Cardiac muscle cell (in vitro differentiated cells and primary cell): Measurements from ENCODE around the gene LEFTY2. TPM values are rescaled to one million over a fixed set of nuclear protein-coding genes. Genes with fewer than 3 reads are reported as not detected.

Experiments used
- DNase-seq, 2 donors: peaks; one replicate each; pipeline versions ENCODE4 v3.0.0 to v3.0.0-alpha.2; 2010 to 2017; ENCODE audit warnings: low read depth in 1 of 2, low spot score in 1 of 2
- H3K27ac ChIP-seq: fragments of 200-600 bp; sonication (generic); 2 replicates; pipeline ENCODE4 v1.5.1; 2016
- H3K27me3 ChIP-seq: fragments of 200-600 bp; sonication (generic); 2 replicates; pipeline ENCODE4 v1.6.0; 2016; ENCODE audit warnings: control low read depth
- H3K36me3 ChIP-seq: fragments of 200-600 bp; sonication (generic); 2 replicates; pipeline ENCODE4 v1.5.1; 2016; ENCODE audit warnings: control low read depth
- H3K4me1 ChIP-seq: fragments of 200-600 bp; sonication (generic); 2 replicates; pipeline ENCODE4 v1.8.1; 2017; ENCODE audit warnings: low read depth, mild to moderate bottlenecking, mixed run types
- H3K4me3 ChIP-seq: fragments of 200-600 bp; sonication (generic); 2 replicates; pipeline ENCODE4 v1.5.1; 2016; ENCODE audit warnings: mild to moderate bottlenecking
- H3K9me3 ChIP-seq: fragments of 200-600 bp; sonication (generic); 2 replicates; pipeline ENCODE4 v1.5.1; 2017; ENCODE audit warnings: low read depth, mild to moderate bottlenecking, control low read depth
- polyA plus RNA-seq: library from polyadenylated mRNA; unstranded; fragments of >200 nt; fragmentation: Nextera tagmentation; extraction: Ambion mirVana; gene quantifications from 2 replicates; pipeline ENCODE4 v1.2.1, GENCODE V29; 2016
- total RNA-seq: library from RNA; depleted of rRNA; stranded (reverse); fragments of >200 nt; gene quantifications from 2 replicates; pipeline ENCODE4 v1.2.3, GENCODE V29; 2016
- TF ChIP-seq, protein P1 (sequence below): IDR thresholded peaks from 2 replicates; pipeline ENCODE4 v1.5.1; 2012; ENCODE audit warnings: low read depth, mild to moderate bottlenecking, low read length

Gene LEFTY2
- total and polyA plus RNA-seq, 2 experiments from 2014 or later: 4.0 to 9.0 TPM

DNA sequence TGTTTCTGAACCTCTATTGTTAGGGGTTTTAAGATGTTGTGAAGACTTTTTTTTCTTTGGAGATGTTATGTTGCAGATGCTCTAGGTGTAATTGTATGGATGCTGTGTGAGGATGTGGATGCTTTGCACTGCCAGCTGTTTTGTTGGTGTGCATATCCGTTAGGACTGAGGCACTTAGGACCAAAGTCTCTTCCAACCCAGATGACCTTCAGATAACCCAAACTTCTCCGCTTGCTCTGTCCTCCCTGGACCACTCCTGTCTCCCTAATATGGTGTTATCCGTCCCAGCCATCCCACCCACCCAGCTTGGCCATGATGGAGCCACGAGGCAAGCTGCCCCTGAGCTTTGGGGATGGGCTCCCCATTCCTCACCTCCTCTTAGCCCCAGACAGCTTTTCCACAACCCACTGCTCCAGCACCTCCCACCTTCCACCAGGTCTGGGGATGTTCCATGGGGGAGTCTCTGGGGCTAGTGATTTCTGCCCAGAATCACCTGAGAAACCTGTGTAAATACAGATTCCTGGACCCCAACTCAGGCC, 5.1 kb upstream of the LEFTY2 start:
- Histone ChIP-seq H3K27ac (no peak overlapping the region), H3K4me1 (peaks cover 12% of the 10 kb centered on the region), H3K36me3 (no peaks in the 10 kb centered on the region), H3K9me3 (no peaks in the 10 kb centered on the region), H3K27me3 (no peaks in the 10 kb centered on the region), H3K4me3 (no peak overlapping the region)
- no peak for DNase-seq
- TF ChIP-seq, protein P1, sequence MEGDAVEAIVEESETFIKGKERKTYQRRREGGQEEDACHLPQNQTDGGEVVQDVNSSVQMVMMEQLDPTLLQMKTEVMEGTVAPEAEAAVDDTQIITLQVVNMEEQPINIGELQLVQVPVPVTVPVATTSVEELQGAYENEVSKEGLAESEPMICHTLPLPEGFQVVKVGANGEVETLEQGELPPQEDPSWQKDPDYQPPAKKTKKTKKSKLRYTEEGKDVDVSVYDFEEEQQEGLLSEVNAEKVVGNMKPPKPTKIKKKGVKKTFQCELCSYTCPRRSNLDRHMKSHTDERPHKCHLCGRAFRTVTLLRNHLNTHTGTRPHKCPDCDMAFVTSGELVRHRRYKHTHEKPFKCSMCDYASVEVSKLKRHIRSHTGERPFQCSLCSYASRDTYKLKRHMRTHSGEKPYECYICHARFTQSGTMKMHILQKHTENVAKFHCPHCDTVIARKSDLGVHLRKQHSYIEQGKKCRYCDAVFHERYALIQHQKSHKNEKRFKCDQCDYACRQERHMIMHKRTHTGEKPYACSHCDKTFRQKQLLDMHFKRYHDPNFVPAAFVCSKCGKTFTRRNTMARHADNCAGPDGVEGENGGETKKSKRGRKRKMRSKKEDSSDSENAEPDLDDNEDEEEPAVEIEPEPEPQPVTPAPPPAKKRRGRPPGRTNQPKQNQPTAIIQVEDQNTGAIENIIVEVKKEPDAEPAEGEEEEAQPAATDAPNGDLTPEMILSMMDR: no peak

DNA sequence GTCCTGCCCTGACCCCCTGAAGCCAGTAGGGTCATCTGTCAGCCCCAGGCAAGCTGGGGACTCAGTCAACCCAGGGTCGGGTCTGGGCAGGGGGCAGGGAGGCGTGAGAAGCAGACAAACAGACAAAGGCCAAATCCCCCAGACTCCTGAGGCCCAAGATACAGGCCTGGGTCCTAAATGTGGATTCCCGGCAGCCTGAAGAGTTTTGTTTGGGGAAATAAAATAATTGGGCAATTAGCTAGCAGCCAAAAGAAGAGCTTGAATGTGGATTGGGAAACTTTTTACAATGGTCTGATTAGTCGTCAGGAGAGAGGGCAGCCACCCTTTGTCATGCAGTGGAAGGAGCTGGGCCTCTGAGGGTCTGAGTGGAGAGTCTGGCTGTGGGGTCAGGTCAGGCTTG, 4.5 kb upstream of the LEFTY2 start:
- no peak overlapping the region for H3K27ac ChIP-seq
- no peaks in the 10 kb centered on the region for H3K27me3 ChIP-seq
- DNase-seq: peak in 1 of 2 donors; percentile 13
- no peaks in the 10 kb centered on the region for H3K36me3 ChIP-seq
- no peaks in the 10 kb centered on the region for H3K9me3 ChIP-seq
- TF ChIP-seq, protein P1: no peak
- H3K4me3 ChIP-seq: no peak overlapping the region
- peaks cover 17% of the 10 kb centered on the region for H3K4me1 ChIP-seq

DNA sequence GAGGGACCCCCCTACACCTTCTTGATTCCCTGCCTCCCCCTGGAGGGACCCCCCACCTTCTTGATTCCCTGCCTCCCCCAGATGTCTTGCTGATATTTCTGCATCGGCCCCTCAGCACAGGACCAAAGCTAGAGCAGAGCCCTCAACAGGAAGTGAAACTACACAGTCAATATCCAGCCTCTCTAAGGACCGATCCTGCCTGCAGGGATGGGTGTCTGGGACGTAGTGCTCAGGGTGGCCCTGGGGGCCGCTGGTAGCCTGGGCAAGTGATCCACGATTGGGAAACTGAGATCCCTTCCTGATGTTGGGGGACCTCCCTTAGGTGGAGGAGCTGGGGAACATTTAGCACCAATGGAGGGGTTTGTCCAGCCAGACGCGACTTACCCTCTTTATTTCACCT, 3.9 kb upstream of the LEFTY2 start:
- Histone ChIP-seq H3K27me3 (no peaks in the 10 kb centered on the region), H3K9me3 (no peaks in the 10 kb centered on the region), H3K27ac (no peak overlapping the region), H3K36me3 (no peaks in the 10 kb centered on the region), H3K4me1 (peaks cover 19% of the 10 kb centered on the region), H3K4me3 (no peak overlapping the region)
- TF ChIP-seq, protein P1: no peak
- DNase-seq: no peak

DNA sequence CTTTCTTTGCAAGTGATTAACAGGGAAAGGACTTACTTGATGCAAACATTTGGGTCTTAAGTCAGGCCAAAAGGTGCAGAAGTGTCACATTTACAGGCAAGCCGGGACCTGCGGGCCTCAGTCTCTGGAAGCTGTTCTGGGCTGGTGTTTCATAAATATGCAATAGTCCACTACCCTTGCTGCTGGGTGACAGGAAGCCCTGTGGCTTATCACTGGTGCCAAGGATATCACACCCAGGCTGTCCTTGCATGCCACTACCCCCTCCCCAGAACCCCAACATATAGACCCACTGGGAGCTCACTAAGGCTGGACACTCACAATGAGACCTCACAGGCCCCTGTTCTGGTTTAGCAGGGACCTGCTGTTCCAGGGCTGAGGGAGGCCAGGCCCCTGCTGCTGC, 3.4 kb upstream of the LEFTY2 start:
- TF ChIP-seq, protein P1: no peak
- DNase-seq: no peak
- Histone ChIP-seq H3K27me3 (no peaks in the 10 kb centered on the region), H3K4me3 (no peak overlapping the region), H3K4me1 (peaks cover 19% of the 10 kb centered on the region), H3K9me3 (no peaks in the 10 kb centered on the region), H3K27ac (no peak overlapping the region), H3K36me3 (no peaks in the 10 kb centered on the region)

DNA sequence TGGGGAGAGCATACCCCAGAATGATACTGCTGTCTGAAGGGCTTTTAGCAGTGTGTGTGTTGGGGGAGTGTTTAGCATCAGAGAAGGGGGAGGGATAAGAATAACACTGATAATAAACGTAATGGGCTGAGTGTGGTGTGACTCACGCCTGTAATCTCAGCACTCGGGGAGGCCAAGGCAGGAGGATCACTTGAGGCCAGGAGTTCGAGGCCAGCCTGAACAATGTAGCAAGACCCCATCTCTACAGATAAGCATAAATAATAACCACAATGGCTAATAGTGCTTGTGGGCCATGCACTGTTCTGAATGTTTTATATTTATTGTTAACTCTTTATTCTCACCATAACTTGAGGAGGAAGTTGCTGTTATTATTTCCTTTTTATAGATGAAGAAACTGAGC, 2.6 kb upstream of the LEFTY2 start:
- DNase-seq: peak in 1 of 2 donors; percentile 8
- Histone ChIP-seq H3K4me3 (no peak overlapping the region), H3K4me1 (peaks cover 16% of the 10 kb centered on the region), H3K27me3 (no peaks in the 10 kb centered on the region), H3K9me3 (no peaks in the 10 kb centered on the region), H3K27ac (no peak overlapping the region), H3K36me3 (no peaks in the 10 kb centered on the region)
- TF ChIP-seq, protein P1: no peak
